GM12891 (cell line): Measurements from ENCODE around the gene OSBPL5.

ENCODE experiments used
- DNase-seq: peaks from one replicate; pipeline ENCODE4 v3.0.0; 2011; ENCODE audit warnings: low spot score; ENCODE audit not compliant: insufficient read length
- FAIRE-seq: peaks from 2 replicates; lab custom pipeline; 2011; peaks lifted over from hg19 to GRCh38; lab: Jason Lieb, UNC
- PAX5 ChIP-seq: IDR thresholded peaks from 2 replicates; pipeline ENCODE4 v1.6.1; 2011; ENCODE audit warnings: low read length, moderate library complexity, mild to moderate bottlenecking; ENCODE audit not compliant: insufficient read depth, severe bottlenecking
- POLR2A ChIP-seq: IDR thresholded peaks from 2 replicates; pipeline ENCODE4 v1.6.1; 2011; ENCODE audit warnings: low read depth, low read length, control low read depth
- POLR2AphosphoS5 ChIP-seq: IDR thresholded peaks from 2 replicates; pipeline ENCODE4 v1.6.1; 2011; ENCODE audit warnings: low read depth, low read length, control low read depth
- POU2F2 ChIP-seq: IDR thresholded peaks from 2 replicates; pipeline ENCODE4 v1.6.1; 2011; ENCODE audit warnings: low read depth, mild to moderate bottlenecking, control low read depth, low read length, moderate library complexity
- SPI1 ChIP-seq: IDR thresholded peaks from 2 replicates; pipeline ENCODE4 v1.6.1; 2011; ENCODE audit warnings: low read depth, low read length, control low read depth
- TAF1 ChIP-seq: IDR thresholded peaks from 2 replicates; pipeline ENCODE4 v1.6.1; 2011; ENCODE audit warnings: low read depth, low read length, control low read depth

The OSBPL5 gene

DNA sequence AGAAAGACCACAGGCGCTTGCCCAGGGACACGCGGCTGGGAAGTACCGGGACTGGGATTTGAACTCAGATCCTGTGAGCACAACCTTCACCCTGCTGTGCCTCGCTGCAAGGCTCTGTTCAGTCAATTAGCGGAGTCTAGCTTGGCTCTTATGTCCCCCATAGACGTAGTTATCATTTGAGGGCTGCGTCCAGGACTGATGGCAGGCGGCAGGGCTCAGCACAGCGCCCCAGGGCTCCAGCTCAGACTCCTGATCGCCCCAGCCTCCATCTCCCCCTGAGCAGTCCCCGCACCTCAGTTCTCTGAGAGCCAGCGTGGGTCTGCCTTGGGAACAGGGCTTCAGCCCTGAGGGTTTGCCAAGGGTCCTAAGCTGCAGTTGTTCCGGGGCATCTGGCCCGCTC lies 33.7 kb upstream of the OSBPL5 start:
- FAIRE-seq, result no peak
- no peak for DNase-seq
- TF ChIP-seq PAX5 (no peak), POU2F2 (no peak), SPI1 (no peak), POLR2A (no peak), POLR2AphosphoS5 (no peak), TAF1 (no peak)

- FAIRE-seq (no peak), DNase-seq (no peak)
- no peak for TF ChIP-seq POLR2AphosphoS5
- TF ChIP-seq SPI1, result no peak
- no peak for TF ChIP-seq POU2F2
- TF ChIP-seq POLR2A, result no peak
- no peak for TF ChIP-seq TAF1
- TF ChIP-seq PAX5, result no peak
Measured at GRCh38 chr11:3197878-3198528, 32.9 kb upstream of the OSBPL5 start.

- TF ChIP-seq POU2F2, result no peak
- TF ChIP-seq PAX5, result no peak
- no peak for TF ChIP-seq POLR2AphosphoS5
- no peak for TF ChIP-seq POLR2A
- no peak for TF ChIP-seq SPI1
- TF ChIP-seq TAF1, result no peak
- FAIRE-seq (no peak), DNase-seq (no peak)
Measured at GRCh38 chr11:3197044-3197695, 32.1 kb upstream of the OSBPL5 start.

DNA sequence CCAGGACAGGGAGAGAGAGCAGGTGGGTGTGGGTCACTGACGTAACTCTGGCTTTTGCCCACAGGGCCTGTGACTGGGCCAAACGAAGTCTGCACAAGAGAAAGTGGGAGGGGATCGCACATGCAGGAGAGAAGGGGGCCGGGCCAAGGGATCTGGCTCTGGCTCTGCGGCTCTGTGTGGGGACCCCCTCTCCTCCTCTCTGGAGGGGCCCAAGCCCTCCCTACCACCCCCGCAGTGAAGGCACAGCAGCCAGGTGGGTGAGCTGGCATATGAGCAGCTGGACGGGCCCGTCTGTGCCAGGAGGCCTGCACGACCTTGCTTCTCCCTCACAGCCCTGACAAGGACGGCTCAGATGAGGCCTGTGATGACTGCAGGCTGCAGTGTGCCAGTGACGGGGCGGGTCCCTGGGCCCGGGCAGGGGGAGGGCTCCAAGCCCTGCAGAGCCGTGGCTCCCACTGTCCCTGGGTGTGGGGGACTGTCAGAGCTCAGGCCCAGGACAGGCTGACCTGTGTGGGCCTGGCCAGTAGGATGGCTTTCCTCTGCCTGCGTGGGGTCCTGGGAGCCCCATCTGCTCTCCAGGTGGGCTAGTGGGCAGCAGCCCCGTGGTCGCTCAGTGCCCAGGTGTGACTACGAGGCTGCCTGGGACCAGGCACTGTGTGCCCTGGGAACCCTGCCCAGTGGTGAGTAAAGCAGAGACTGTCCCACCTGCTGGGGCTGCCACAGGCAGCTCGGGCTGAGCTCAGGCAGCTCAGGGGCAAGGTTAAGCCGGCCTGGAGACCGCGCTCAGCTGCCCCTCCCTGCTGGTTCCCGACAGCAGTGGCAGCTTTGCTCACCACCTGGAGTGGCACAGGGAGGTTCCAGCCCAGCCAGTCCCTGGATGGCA lies 31.3 kb upstream of the OSBPL5 start:
- no peak for DNase-seq
- TF ChIP-seq POU2F2, result no peak
- no peak for TF ChIP-seq SPI1
- no peak for TF ChIP-seq PAX5
- no peak for TF ChIP-seq POLR2AphosphoS5
- no peak for TF ChIP-seq POLR2A
- TF ChIP-seq TAF1, result no peak
- no peak for FAIRE-seq

- FAIRE-seq (no peak), DNase-seq (no peak)
- TF ChIP-seq POLR2AphosphoS5 (no peak), SPI1 (peak; percentile 40; the same call in 1 of the 2 replicates), TAF1 (no peak), POU2F2 (no peak), PAX5 (no peak)
Measured at GRCh38 chr11:3195251-3196160, 30.4 kb upstream of the OSBPL5 start.

GRCh38 chr11:3194016-3194816 lies 29.1 kb upstream of the OSBPL5 start:
- DNase-seq, result no peak
- no peak for FAIRE-seq
- no peak for TF ChIP-seq POLR2A
- TF ChIP-seq TAF1, result no peak
- no peak for TF ChIP-seq POU2F2
- no peak for TF ChIP-seq POLR2AphosphoS5
- no peak for TF ChIP-seq PAX5
- no peak for TF ChIP-seq SPI1

GRCh38 chr11:3193373-3194015 lies 28.4 kb upstream of the OSBPL5 start:
- FAIRE-seq, result no peak

More at GRCh38 chr11:3193373-3194015, 28.4 kb upstream of the OSBPL5 start:
- no peak for DNase-seq
- TF ChIP-seq PAX5, result no peak
- TF ChIP-seq POLR2AphosphoS5, result no peak
- TF ChIP-seq POU2F2, result no peak
- no peak for TF ChIP-seq SPI1
- TF ChIP-seq TAF1, result no peak
- TF ChIP-seq POLR2A, result no peak
